Measurements from ENCODE around the gene GALNTL6. TPM values are rescaled to one million over a fixed set of nuclear protein-coding genes. Genes with fewer than 3 reads are reported as not detected.

The GALNTL6 gene
- polyA plus RNA-seq, 1 donor (not counting 4 experiments of a cell fraction or from before 2014, with no cell fraction given) = not detected

DNA sequence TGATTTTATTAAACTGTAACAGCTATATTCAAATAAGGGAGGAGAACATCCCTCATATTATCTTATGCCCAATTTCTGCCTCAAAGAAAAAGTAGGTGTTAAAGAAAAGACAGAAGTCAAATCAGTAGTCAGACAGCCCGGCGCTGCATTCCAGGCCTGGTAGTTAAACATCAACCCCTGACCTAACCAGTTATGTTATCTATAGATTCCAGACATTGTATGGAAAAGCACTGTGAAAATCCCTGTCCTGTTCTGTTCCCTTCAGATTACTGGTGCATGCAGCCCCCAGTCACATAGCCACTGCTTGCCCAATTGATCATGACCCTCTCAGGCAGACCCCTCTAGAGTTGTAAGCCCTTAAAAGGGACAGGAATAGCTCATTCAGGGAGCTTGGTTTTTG, 1085.5 kb downstream of the GALNTL6 start:
- dilution Hi-C loops (cut with MboI; ENCODE audit: extremely low pct_ligation_motif_present, low sequenced_read_pairs) = no loop called here
- no peak for FAIRE-seq

GRCh38 chr4:172899861-172900260, 1086.7 kb downstream of the GALNTL6 start:
- H3K4me2 ChIP-seq (ENCODE audit: control insufficient read depth, extremely low read depth, insufficient read depth, low read depth, low read length) = no peak overlapping the region
- H3K9me3 ChIP-seq (ENCODE audit: control insufficient read depth, low read depth, low read length) = no peaks in the 10 kb centered on the region
- DNase-seq (ENCODE audit: low read depth, low spot score) (no peak), FAIRE-seq (peak; percentile 82)
- TF ChIP-seq CTCF (optimal IDR thresholded peaks at IDR 0.05 in 1 of 3, IDR thresholded peaks at IDR 0.05 in 1 of 3, conservative IDR thresholded peaks at IDR 0.05 in 1 of 3; ENCODE audit: extremely low read depth in 1 of 3, insufficient read depth in 2 of 3, low read length in 3 of 3) (no peak), EZH2 (IDR thresholded peaks at IDR 0.05; ENCODE audit: low read length) (no peak)
- H3K4me3 ChIP-seq (ENCODE audit: control insufficient read depth in 2 of 3, extremely low read depth in 1 of 3, insufficient read depth in 2 of 3, low read depth in 1 of 3, low read length in 3 of 3) = no peak overlapping the region
- no peaks in the 10 kb centered on the region for H3K9me1 ChIP-seq (ENCODE audit: control insufficient read depth, extremely low read depth, insufficient read depth, low read length)
- dilution Hi-C loops (cut with MboI; ENCODE audit: extremely low pct_ligation_motif_present, low sequenced_read_pairs) = no loop called here
- no peak overlapping the region for H2AFZ ChIP-seq (ENCODE audit: control insufficient read depth, low read length)
- no peak overlapping the region for H3K9ac ChIP-seq (ENCODE audit: control insufficient read depth, extremely low read depth, insufficient read depth, low read length)
- H4K20me1 ChIP-seq (ENCODE audit: control insufficient read depth, extremely low read depth, insufficient read depth, low read length) = no peaks in the 10 kb centered on the region
- no peaks in the 10 kb centered on the region for H3K4me1 ChIP-seq (ENCODE audit: control insufficient read depth, extremely low read depth, insufficient read depth, low read length)
- no peak overlapping the region for H3K27ac ChIP-seq (ENCODE audit: control insufficient read depth, insufficient read depth, low read length)
- no peaks in the 10 kb centered on the region for H3K79me2 ChIP-seq (ENCODE audit: control insufficient read depth, insufficient read depth, low read length)
- H3K36me3 ChIP-seq (ENCODE audit: control insufficient read depth in 2 of 2, extremely low read depth in 1 of 2, insufficient read depth in 2 of 2, low read length in 2 of 2) = no peaks in the 10 kb centered on the region
- peaks cover 4% of the 10 kb centered on the region for H3K27me3 ChIP-seq (ENCODE audit: control insufficient read depth, extremely low read depth, insufficient read depth, low read length)

More for the DNA sequence above, 1085.5 kb downstream of the GALNTL6 start:
- Histone ChIP-seq H3K36me3 (ENCODE audit: control insufficient read depth in 2 of 2, extremely low read depth in 1 of 2, insufficient read depth in 2 of 2, low read length in 2 of 2) (no peaks in the 10 kb centered on the region), H3K9me1 (ENCODE audit: control insufficient read depth, extremely low read depth, insufficient read depth, low read length) (no peaks in the 10 kb centered on the region), H3K9me3 (ENCODE audit: control insufficient read depth, low read depth, low read length) (no peaks in the 10 kb centered on the region), H3K27me3 (ENCODE audit: control insufficient read depth, extremely low read depth, insufficient read depth, low read length) (no peaks in the 10 kb centered on the region), H3K27ac (ENCODE audit: control insufficient read depth, insufficient read depth, low read length) (no peak overlapping the region), H4K20me1 (ENCODE audit: control insufficient read depth, extremely low read depth, insufficient read depth, low read length) (no peaks in the 10 kb centered on the region), H2AFZ (ENCODE audit: control insufficient read depth, low read length) (no peak overlapping the region), H3K9ac (ENCODE audit: control insufficient read depth, extremely low read depth, insufficient read depth, low read length) (no peak overlapping the region), H3K4me2 (ENCODE audit: control insufficient read depth, extremely low read depth, insufficient read depth, low read depth, low read length) (no peak overlapping the region), H3K79me2 (ENCODE audit: control insufficient read depth, insufficient read depth, low read length) (no peaks in the 10 kb centered on the region), H3K4me3 (ENCODE audit: control insufficient read depth in 2 of 3, extremely low read depth in 1 of 3, insufficient read depth in 2 of 3, low read depth in 1 of 3, low read length in 3 of 3) (no peak overlapping the region), H3K4me1 (ENCODE audit: control insufficient read depth, extremely low read depth, insufficient read depth, low read length) (no peaks in the 10 kb centered on the region)
- no peak for DNase-seq (ENCODE audit: low read depth, low spot score)
- TF ChIP-seq EZH2 (IDR thresholded peaks at IDR 0.05; ENCODE audit: low read length) = no peak
- no peak for TF ChIP-seq CTCF (optimal IDR thresholded peaks at IDR 0.05 in 1 of 3, IDR thresholded peaks at IDR 0.05 in 1 of 3, conservative IDR thresholded peaks at IDR 0.05 in 1 of 3; ENCODE audit: extremely low read depth in 1 of 3, insufficient read depth in 2 of 3, low read length in 3 of 3)

All from keratinocyte (primary cell).